ENCODE measurements around the gene RSPO1. TPM values are rescaled to one million over a fixed set of nuclear protein-coding genes. Genes with fewer than 3 reads are reported as not detected.

The RSPO1 gene
- total RNA-seq, 2 experiments from 2014 or later, result not detected

DNA sequence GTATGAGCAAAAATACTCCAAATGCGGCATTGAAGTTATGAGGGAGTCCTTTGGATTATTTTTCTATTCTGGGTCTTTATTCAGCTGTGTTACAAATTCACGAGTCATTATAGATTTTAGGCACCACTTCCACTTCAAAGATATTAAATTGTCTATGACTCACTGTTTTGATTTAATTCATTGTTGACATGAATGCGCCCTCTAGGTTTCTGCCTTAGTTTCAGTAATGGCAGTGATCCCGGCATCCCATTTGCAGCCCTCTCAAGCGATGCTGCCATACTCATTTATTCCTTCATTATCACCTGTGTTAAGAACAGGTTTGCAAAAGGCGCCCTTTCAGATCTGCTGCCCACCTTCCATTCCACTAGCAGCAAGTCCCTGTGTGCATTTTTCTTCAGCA is 14.0 kb downstream of the RSPO1 start:
- no peaks in the 10 kb centered on the region for H3K4me1 Mint-ChIP-seq (ENCODE audit: low read depth)
- CTCF ChIA-PET, result no interaction called here
- H3K36me3 Mint-ChIP-seq (ENCODE audit: low read depth), result no peaks in the 10 kb centered on the region
- H3K9me3 Mint-ChIP-seq, result no peaks in the 10 kb centered on the region
- DNase-seq, result no peak
- H3K27me3 Mint-ChIP-seq, result peaks cover 29% of the 10 kb centered on the region
- no peak for ATAC-seq
- intact Hi-C loops (cut with micrococcal nuclease), result no loop called here
- TF ChIP-seq, protein P1, sequence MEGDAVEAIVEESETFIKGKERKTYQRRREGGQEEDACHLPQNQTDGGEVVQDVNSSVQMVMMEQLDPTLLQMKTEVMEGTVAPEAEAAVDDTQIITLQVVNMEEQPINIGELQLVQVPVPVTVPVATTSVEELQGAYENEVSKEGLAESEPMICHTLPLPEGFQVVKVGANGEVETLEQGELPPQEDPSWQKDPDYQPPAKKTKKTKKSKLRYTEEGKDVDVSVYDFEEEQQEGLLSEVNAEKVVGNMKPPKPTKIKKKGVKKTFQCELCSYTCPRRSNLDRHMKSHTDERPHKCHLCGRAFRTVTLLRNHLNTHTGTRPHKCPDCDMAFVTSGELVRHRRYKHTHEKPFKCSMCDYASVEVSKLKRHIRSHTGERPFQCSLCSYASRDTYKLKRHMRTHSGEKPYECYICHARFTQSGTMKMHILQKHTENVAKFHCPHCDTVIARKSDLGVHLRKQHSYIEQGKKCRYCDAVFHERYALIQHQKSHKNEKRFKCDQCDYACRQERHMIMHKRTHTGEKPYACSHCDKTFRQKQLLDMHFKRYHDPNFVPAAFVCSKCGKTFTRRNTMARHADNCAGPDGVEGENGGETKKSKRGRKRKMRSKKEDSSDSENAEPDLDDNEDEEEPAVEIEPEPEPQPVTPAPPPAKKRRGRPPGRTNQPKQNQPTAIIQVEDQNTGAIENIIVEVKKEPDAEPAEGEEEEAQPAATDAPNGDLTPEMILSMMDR (IDR thresholded peaks at IDR 0.05), result no peak
- no peak overlapping the region for H3K4me3 Mint-ChIP-seq
- POLR2A ChIA-PET, result no interaction called here
- H3K27ac Mint-ChIP-seq, result no peak overlapping the region

DNA sequence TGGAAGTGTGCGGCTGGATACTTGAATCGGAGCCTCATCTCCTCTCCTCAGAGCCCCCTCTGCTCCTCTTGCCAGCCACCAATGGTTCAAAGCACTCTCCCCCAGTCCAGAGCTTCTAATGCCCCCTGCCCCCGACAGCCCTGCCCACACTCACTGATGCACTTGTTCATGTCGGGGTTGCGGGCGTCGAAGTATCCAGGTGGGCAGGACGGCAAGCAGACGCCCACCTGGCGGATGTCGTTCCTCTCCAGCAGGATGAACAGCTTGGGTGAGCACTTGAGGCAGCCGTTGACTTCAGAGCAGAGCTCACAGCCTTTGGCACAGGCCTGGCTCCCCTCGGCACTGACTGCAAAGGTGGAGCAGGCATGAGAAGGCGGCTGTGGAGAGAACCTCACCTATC is 18.4 kb downstream of the RSPO1 start:
- no peak overlapping the region for H3K4me3 Mint-ChIP-seq
- DNase-seq, result no peak
- H3K9me3 Mint-ChIP-seq, result no peaks in the 10 kb centered on the region
- no peak for ATAC-seq
- TF ChIP-seq, protein P1 (IDR thresholded peaks at IDR 0.05), result no peak
- intact Hi-C loops (cut with micrococcal nuclease), result no loop called here
- peaks cover 34% of the 10 kb centered on the region for H3K27me3 Mint-ChIP-seq
- ChIA-PET POLR2A (no interaction called here), CTCF (interaction anchor here (1.7 to 3.4 kb wide), 2 partner anchors 13 to 14 kb away, joined by 5 to 18 read pairs; no protein-coding TSS in a partner anchor)
- no peak overlapping the region for H3K27ac Mint-ChIP-seq
- no peaks in the 10 kb centered on the region for H3K4me1 Mint-ChIP-seq (ENCODE audit: low read depth)
- no peaks in the 10 kb centered on the region for H3K36me3 Mint-ChIP-seq (ENCODE audit: low read depth)

DNA sequence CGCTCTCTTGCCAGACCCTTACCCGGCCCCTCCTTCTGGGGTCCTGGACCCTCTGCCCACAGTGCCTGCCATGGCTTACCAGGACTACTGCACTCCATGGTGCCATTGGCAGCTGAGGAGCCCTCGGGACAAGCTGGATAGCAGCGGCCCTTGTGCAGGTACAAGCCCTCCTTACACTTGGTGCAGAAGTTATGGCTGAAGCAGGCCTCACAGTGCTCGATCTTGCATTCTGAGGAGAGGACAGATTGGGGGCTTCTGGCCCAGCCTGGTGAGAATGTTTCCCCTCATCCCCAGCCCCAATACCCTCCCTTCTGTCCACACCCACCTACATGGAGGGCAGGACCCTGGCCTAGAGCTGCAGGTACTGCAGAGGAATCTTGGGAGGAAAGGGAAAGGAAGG is 20.6 kb downstream of the RSPO1 start:
- Mint-ChIP-seq H3K36me3 (ENCODE audit: low read depth) (no peaks in the 10 kb centered on the region), H3K27ac (no peak overlapping the region), H3K4me1 (ENCODE audit: low read depth) (no peaks in the 10 kb centered on the region), H3K4me3 (no peak overlapping the region), H3K27me3 (peaks cover 29% of the 10 kb centered on the region), H3K9me3 (no peaks in the 10 kb centered on the region)
- DNase-seq (no peak), ATAC-seq (no peak)
- intact Hi-C loops (cut with micrococcal nuclease), result no loop called here
- ChIA-PET POLR2A (no interaction called here), CTCF (interaction anchor here (3.4 kb wide), 1 partner anchor 11 kb away, joined by 18 read pairs; no protein-coding TSS in a partner anchor)
- TF ChIP-seq, protein P1 (IDR thresholded peaks at IDR 0.05), result no peak

DNA sequence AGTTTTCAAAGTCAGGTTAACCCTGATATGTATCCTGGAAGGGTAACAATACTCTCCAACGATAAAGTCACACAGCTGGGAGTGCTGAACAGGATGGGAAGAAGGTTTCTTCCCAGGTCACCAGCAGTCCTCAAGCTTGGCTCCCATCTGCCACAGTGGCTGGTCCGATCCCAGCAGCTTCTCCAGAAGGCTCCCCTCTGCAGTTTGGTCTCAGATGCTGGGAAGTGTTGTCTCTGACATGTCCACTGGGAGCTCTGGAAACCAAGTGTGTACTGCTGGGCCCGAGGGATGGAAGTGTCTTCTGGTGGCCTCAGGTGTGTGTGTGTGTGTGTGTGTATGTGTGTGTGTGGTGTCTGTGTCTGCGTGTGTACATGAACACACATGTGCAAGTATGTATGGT is 22.5 kb downstream of the RSPO1 start:
- intact Hi-C loops (cut with micrococcal nuclease), result no loop called here
- Mint-ChIP-seq H3K9me3 (no peaks in the 10 kb centered on the region), H3K4me1 (ENCODE audit: low read depth) (no peaks in the 10 kb centered on the region), H3K4me3 (no peak overlapping the region), H3K36me3 (ENCODE audit: low read depth) (no peaks in the 10 kb centered on the region), H3K27ac (no peak overlapping the region), H3K27me3 (peaks cover 20% of the 10 kb centered on the region)
- ChIA-PET POLR2A (interaction anchor here (0.5 kb wide), 1 partner anchor 12 kb away, joined by 3 read pairs; no protein-coding TSS in a partner anchor), CTCF (interaction anchor here (1.1 to 1.2 kb wide), 3 partner anchors 8 to 70 kb away, joined by 3 to 7 read pairs (median 5); no protein-coding TSS in a partner anchor)
- DNase-seq (no peak), ATAC-seq (no peak)
- TF ChIP-seq, protein P1 (IDR thresholded peaks at IDR 0.05), result no peak

DNA sequence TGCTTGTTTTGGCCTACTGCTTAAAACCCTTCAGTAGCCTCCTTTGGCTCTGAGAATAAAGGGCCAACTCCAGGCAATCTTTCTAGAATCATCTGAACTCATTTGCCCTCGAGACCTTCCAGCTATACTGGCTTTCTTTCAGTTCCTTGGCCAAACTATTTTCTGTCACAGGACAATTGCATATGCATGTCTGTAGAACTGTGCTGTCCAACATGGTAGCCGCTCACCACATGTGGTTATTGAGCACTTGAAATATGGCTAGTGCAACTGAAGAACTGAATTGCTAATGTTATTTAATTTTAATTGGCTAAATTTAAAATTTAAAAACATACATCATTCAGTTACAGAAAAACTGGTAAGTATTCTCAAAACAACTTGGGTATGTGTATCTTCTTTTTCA is 24.7 kb downstream of the RSPO1 start:
- Mint-ChIP-seq H3K4me1 (ENCODE audit: low read depth) (no peaks in the 10 kb centered on the region), H3K36me3 (ENCODE audit: low read depth) (no peaks in the 10 kb centered on the region), H3K27ac (no peak overlapping the region), H3K9me3 (no peaks in the 10 kb centered on the region), H3K4me3 (no peak overlapping the region), H3K27me3 (peaks cover 5% of the 10 kb centered on the region)
- no peak for ATAC-seq
- TF ChIP-seq, protein P1 (IDR thresholded peaks at IDR 0.05), result no peak
- intact Hi-C loops (cut with micrococcal nuclease), result no loop called here
- POLR2A ChIA-PET, result no interaction called here
- CTCF ChIA-PET, result interaction anchor here (1.2 kb wide), 1 partner anchor 12 kb away, joined by 3 read pairs; no protein-coding TSS in a partner anchor
- DNase-seq, result no peak
